H9 (cell line): ENCODE data around the gene RPL21. TPM values are rescaled to one million over a fixed set of nuclear protein-coding genes. Genes with fewer than 3 reads are reported as not detected.

Source experiments
- DNase-seq: peaks from one replicate; pipeline ENCODE4 v3.0.0-alpha.2; 2017
- H2AFZ ChIP-seq: one replicate; pipeline ENCODE4 v1.6.1; 2013; ENCODE audit warnings: mild to moderate bottlenecking, low read length, control low read depth, moderate library complexity
- H2AK5ac ChIP-seq: 2 replicates; pipeline ENCODE4 v1.6.1; 2013; ENCODE audit warnings: low read length, control low read depth, mixed read lengths; ENCODE audit not compliant: insufficient read length
- H2BK120ac ChIP-seq: one replicate; pipeline ENCODE4 v1.6.1; 2013; ENCODE audit warnings: low read depth, mild to moderate bottlenecking, low read length, control low read depth, inconsistent platforms; ENCODE audit not compliant: poor library complexity, severe bottlenecking
- H2BK12ac ChIP-seq: 2 replicates; pipeline ENCODE4 v1.6.1; 2013; ENCODE audit warnings: low read length, control low read depth, mixed read lengths, low read depth; ENCODE audit not compliant: insufficient read length
- H2BK15ac ChIP-seq: 2 replicates; pipeline ENCODE4 v1.6.1; 2013; ENCODE audit warnings: low read depth, low read length, control low read depth
- H2BK20ac ChIP-seq: one replicate; pipeline ENCODE4 v1.6.1; 2013; ENCODE audit warnings: low read depth, mild to moderate bottlenecking, low read length, control low read depth, inconsistent platforms; ENCODE audit not compliant: poor library complexity, severe bottlenecking
- H2BK5ac ChIP-seq: 2 replicates; pipeline ENCODE4 v1.6.1; 2013; ENCODE audit warnings: low read length, control low read depth, mixed read lengths; ENCODE audit not compliant: insufficient read length
- H3K14ac ChIP-seq: 2 replicates; pipeline ENCODE4 v1.6.1; 2013; ENCODE audit warnings: low read length, control low read depth; ENCODE audit not compliant: insufficient read depth
- H3K18ac ChIP-seq: 2 replicates; pipeline ENCODE4 v1.6.1; 2013; ENCODE audit warnings: low read depth, mild to moderate bottlenecking, mixed read lengths, low read length, control low read depth; ENCODE audit not compliant: insufficient read length
- H3K23ac ChIP-seq: 2 replicates; pipeline ENCODE4 v1.6.1; 2013; ENCODE audit warnings: low read length, control low read depth, mixed read lengths, low read depth; ENCODE audit not compliant: insufficient read length
- H3K23me2 ChIP-seq: 2 replicates; pipeline ENCODE4 v1.6.1; 2013; ENCODE audit warnings: low read depth, mild to moderate bottlenecking, mixed read lengths, low read length, control low read depth; ENCODE audit not compliant: insufficient read length, poor library complexity, severe bottlenecking
- H3K27ac ChIP-seq: 2 replicates; pipeline ENCODE4 v1.5.1; 2013; ENCODE audit warnings: low read length, control low read depth, mixed read lengths, low read depth; ENCODE audit not compliant: insufficient read length
- H3K27me3 ChIP-seq: 2 replicates; pipeline ENCODE4 v1.6.1; 2013; ENCODE audit warnings: low read length, control low read depth, inconsistent platforms; ENCODE audit not compliant: insufficient read depth
- H3K4ac ChIP-seq: 2 replicates; pipeline ENCODE4 v1.6.1; 2013; ENCODE audit warnings: low read depth, mild to moderate bottlenecking, control low read depth, inconsistent platforms, low read length, moderate library complexity
- H3K4me1 ChIP-seq: 2 replicates; pipeline ENCODE4 v1.6.1; 2013; ENCODE audit warnings: low read length, control low read depth, inconsistent platforms; ENCODE audit not compliant: insufficient read depth
- H3K4me2 ChIP-seq: 2 replicates; pipeline ENCODE4 v1.6.1; 2013; ENCODE audit warnings: low read length, control low read depth, mixed read lengths; ENCODE audit not compliant: insufficient read length, insufficient read depth
- H3K56ac ChIP-seq: 2 replicates; pipeline ENCODE4 v1.6.1; 2013; ENCODE audit warnings: low read depth, mild to moderate bottlenecking, mixed read lengths, low read length, control low read depth; ENCODE audit not compliant: insufficient read length
- H3K79me1 ChIP-seq: 2 replicates; pipeline ENCODE4 v1.6.1; 2013; ENCODE audit warnings: low read depth, mild to moderate bottlenecking, moderate library complexity, low read length, control low read depth, inconsistent platforms; ENCODE audit not compliant: insufficient read depth, poor library complexity, severe bottlenecking
- H3K79me2 ChIP-seq: 2 replicates; pipeline ENCODE4 v1.6.1; 2013; ENCODE audit warnings: low read length, control low read depth, inconsistent platforms; ENCODE audit not compliant: insufficient read depth
- H3K9ac ChIP-seq: 2 replicates; pipeline ENCODE4 v1.6.1; 2013; ENCODE audit warnings: low read length, control low read depth, mixed read lengths; ENCODE audit not compliant: insufficient read length; ENCODE audit errors: extremely low read depth
- H3K9me3 ChIP-seq: one replicate; pipeline ENCODE4 v1.6.1; 2013; ENCODE audit warnings: low read depth, low read length, inconsistent platforms; ENCODE audit not compliant: control insufficient read depth
- H3T11ph ChIP-seq: one replicate; pipeline ENCODE4 v1.6.1; 2013; ENCODE audit warnings: mild to moderate bottlenecking, low read length, control low read depth, inconsistent platforms
- H4K20me1 ChIP-seq: one replicate; pipeline ENCODE4 v1.6.1; 2013; ENCODE audit not compliant: control insufficient read depth, insufficient read length, insufficient read depth
- H4K5ac ChIP-seq: 2 replicates; pipeline ENCODE4 v1.6.1; 2013; ENCODE audit warnings: low read depth, mild to moderate bottlenecking, mixed read lengths, low read length, control low read depth; ENCODE audit not compliant: insufficient read length
- H4K8ac ChIP-seq: replicated peaks from 2 replicates; pipeline ENCODE4 v1.6.1; 2013; ENCODE audit warnings: low read length, control low read depth, mixed read lengths, low read depth; ENCODE audit not compliant: insufficient read length
- H4K91ac ChIP-seq: 2 replicates; pipeline ENCODE4 v1.6.1; 2013; ENCODE audit warnings: low read depth, mild to moderate bottlenecking, moderate library complexity, mixed read lengths, low read length, control low read depth; ENCODE audit not compliant: insufficient read length
- H3K27ac Mint-ChIP-seq, 3 experiments: 2 replicates in 2 of 3; 3 replicates in 1 of 3; pipeline ENCODE4 v1.8.0; 2020 to 2021; ENCODE audit warnings: mixed read lengths in 3 of 3, mild to moderate bottlenecking in 1 of 3, moderate library complexity in 1 of 3
- H3K27me3 Mint-ChIP-seq: 2 replicates; pipeline ENCODE4 v1.8.0; 2021; ENCODE audit warnings: low read depth, mild to moderate bottlenecking, moderate library complexity, mixed read lengths
- H3K36me3 Mint-ChIP-seq, 3 experiments: 2 replicates in 2 of 3; 3 replicates in 1 of 3; pipeline ENCODE4 v1.8.0; 2020 to 2021; ENCODE audit warnings: low read depth in 3 of 3, mixed read lengths in 3 of 3; ENCODE audit not compliant: insufficient read depth in 1 of 3
- H3K4me1 Mint-ChIP-seq, 2 experiments: 2 replicates each; pipeline ENCODE4 v1.8.0; 2020; ENCODE audit warnings: mixed read lengths in 2 of 2
- H3K4me3 Mint-ChIP-seq, 2 experiments: 2 replicates in 1 of 2; 3 replicates in 1 of 2; pipeline ENCODE4 v1.8.0; 2020 to 2021; ENCODE audit warnings: mild to moderate bottlenecking in 2 of 2, mixed read lengths in 2 of 2, moderate library complexity in 1 of 2
- H3K9me3 Mint-ChIP-seq, 2 experiments: 2 replicates in 1 of 2; 3 replicates in 1 of 2; pipeline ENCODE4 v1.8.0; 2020; ENCODE audit warnings: mild to moderate bottlenecking in 2 of 2, mixed read lengths in 2 of 2, moderate library complexity in 1 of 2
- WGBS: extraction: QIAGEN DNeasy Blood & Tissue Kit; methylation state at CpG from one replicate; pipeline ENCODE4 v1.1.7; 2013; ENCODE audit warnings: missing lambda C conversion rate, low lambda C conversion rate, mixed read lengths; ENCODE audit not compliant: insufficient read length; ENCODE audit errors: extremely low coverage; 5-methylcytosine and 5-hydroxymethylcytosine counted together
- total RNA-seq: library from RNA; stranded (reverse); gene quantifications from 2 replicates; pipeline ENCODE4 v1.2.1, GENCODE V29; 2021
- TF ChIP-seq, protein P1 (sequence below): fragments of 200-600 bp; sonication (generic); conservative IDR thresholded peaks from 3 replicates; pipeline ENCODE4 v1.8.0; 2021; ENCODE audit warnings: antibody characterized with exemption, mild to moderate bottlenecking

The RPL21 gene
- total RNA-seq, 1 experiment from 2014 or later, result 1,099 TPM

DNA sequence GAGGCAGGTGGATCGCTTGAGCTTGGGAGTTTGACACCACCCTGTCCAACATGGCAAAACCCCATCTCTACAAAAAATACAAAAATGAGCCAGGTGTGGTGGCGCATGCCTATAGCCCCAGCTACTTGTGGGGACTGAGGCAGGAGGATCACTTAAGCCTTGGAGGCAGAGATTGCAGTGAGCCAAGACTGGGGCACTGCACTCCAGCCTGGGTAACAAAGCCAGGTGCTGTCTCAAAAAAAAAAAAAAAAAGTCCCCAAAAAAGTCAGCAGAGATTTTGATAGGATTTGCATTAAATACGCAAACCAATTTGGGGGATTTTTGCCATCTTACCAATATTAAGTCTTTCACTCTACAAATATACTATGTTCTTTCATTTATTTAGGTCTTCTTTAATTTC is 21.7 kb upstream of the RPL21 start:
- no peak for DNase-seq
- no peaks in the 10 kb centered on the region for H3K4me1 ChIP-seq
- H3K9me3 ChIP-seq, result no peaks in the 10 kb centered on the region
- Mint-ChIP-seq H3K9me3 (peaks cover 0 to 14% of the 10 kb centered on the region in 2 experiments; a peak in 3 of 5 replicates), H3K36me3 (no peaks in the 10 kb centered on the region), H3K4me3 (no peak overlapping the region), H3K27ac (no peak overlapping the region), H3K27me3 (peaks cover 2% of the 10 kb centered on the region; the same call in 1 of the 2 replicates), H3K4me1 (no peaks in the 10 kb centered on the region; a peak in 1 of 4 replicates)
- no peak overlapping the region for H3T11ph ChIP-seq
- no peak overlapping the region for H4K5ac ChIP-seq
- H3K56ac ChIP-seq, result no peak overlapping the region
- H2BK120ac ChIP-seq, result no peak overlapping the region
- H3K4ac ChIP-seq, result no peak overlapping the region
- no peaks in the 10 kb centered on the region for H3K27me3 ChIP-seq
- no peak overlapping the region for H4K8ac ChIP-seq
- no CpG with 5 or more reads among the region's 3 CpGs for WGBS
- H4K20me1 ChIP-seq, result no peaks in the 10 kb centered on the region
- H2BK20ac ChIP-seq, result no peak overlapping the region
- no peaks in the 10 kb centered on the region for H3K79me2 ChIP-seq
- H2AFZ ChIP-seq, result no peak overlapping the region
- no peaks in the 10 kb centered on the region for H3K79me1 ChIP-seq
- no peak overlapping the region for H2AK5ac ChIP-seq
- TF ChIP-seq, protein P1, sequence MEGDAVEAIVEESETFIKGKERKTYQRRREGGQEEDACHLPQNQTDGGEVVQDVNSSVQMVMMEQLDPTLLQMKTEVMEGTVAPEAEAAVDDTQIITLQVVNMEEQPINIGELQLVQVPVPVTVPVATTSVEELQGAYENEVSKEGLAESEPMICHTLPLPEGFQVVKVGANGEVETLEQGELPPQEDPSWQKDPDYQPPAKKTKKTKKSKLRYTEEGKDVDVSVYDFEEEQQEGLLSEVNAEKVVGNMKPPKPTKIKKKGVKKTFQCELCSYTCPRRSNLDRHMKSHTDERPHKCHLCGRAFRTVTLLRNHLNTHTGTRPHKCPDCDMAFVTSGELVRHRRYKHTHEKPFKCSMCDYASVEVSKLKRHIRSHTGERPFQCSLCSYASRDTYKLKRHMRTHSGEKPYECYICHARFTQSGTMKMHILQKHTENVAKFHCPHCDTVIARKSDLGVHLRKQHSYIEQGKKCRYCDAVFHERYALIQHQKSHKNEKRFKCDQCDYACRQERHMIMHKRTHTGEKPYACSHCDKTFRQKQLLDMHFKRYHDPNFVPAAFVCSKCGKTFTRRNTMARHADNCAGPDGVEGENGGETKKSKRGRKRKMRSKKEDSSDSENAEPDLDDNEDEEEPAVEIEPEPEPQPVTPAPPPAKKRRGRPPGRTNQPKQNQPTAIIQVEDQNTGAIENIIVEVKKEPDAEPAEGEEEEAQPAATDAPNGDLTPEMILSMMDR, result no peak
- H4K91ac ChIP-seq, result no peak overlapping the region
- no peak overlapping the region for H3K18ac ChIP-seq
- no peak overlapping the region for H3K27ac ChIP-seq
- H3K4me2 ChIP-seq, result no peak overlapping the region
- H3K23me2 ChIP-seq, result no peaks in the 10 kb centered on the region
- no peak overlapping the region for H2BK5ac ChIP-seq
- no peak overlapping the region for H2BK12ac ChIP-seq
- H3K9ac ChIP-seq, result no peak overlapping the region
- no peak overlapping the region for H3K14ac ChIP-seq
- no peak overlapping the region for H2BK15ac ChIP-seq
- no peak overlapping the region for H3K23ac ChIP-seq
